NK-92 (cell line): ENCODE data around the gene KCNMA1.

Experiments used
- DNase-seq: peaks from one replicate; lab custom pipeline; 2025; ENCODE audit not compliant: unreplicated experiment; lab: John Stamatoyannopoulos, UW

KCNMA1 gene

DNA sequence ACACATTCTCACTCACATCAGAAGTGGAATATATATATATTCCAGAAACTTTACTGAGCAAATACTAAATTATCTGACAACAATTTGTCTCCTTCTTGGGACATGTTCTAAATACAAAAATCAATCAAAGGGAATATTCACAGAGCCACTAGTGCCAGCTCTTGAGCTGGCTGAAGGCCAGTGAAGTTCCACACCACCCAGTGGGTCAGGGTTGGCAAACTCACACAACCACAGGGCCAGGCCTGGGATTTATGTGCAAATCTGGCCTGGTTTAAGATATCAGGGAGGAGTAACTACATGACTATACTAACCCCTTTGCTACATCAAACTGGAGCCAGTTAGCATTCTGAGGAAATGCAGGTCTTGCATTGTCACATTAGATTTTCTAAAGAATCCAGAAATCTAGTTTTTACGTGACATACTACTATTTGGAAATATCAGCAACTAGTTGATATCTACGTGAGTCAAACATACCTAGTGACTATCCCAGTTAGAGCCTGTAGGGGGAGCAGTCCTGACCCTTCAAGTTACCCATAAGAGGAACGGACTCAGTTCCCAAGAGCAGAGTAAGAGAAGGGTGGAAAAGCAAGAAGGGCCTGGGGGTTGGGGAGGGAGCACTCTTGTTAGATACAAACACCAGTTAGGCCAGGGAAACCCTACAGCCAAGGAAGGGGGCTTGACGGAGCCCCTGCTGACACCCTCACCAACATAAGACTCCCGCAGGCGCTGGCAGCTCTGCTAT lies 600.4 kb downstream of the KCNMA1 start:
- no peak for DNase-seq

- no peak for DNase-seq
Measured at GRCh38 chr10:77036276-77036675, 601.3 kb downstream of the KCNMA1 start.

GRCh38 chr10:77034795-77035194 lies 602.8 kb downstream of the KCNMA1 start:
- no peak for DNase-seq

- DNase-seq, result no peak
Measured at GRCh38 chr10:77034240-77034639, 603.4 kb downstream of the KCNMA1 start.

DNA sequence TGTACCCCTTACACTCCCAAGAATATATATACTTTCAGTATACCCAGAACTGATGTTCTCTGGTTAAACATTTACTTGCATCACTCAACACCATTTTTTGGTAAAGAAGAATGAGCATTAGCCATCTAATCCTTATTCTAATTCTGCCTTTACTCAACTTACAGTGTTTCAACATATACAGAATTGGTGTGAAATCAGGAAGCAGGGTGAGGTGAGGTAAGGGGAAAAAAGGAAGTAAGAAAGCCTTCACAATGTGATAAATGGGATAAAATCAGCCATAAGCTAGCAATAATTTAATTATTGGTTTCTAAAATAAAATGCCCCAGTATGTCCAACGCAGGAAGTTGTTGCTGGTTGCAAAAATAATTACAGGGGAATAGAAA lies 605.4 kb downstream of the KCNMA1 start:
- no peak for DNase-seq

- no peak for DNase-seq
Measured at GRCh38 chr10:77031531-77032187, 605.9 kb downstream of the KCNMA1 start.

GRCh38 chr10:77030974-77031373 lies 606.6 kb downstream of the KCNMA1 start:
- no peak for DNase-seq

- no peak for DNase-seq
Measured at GRCh38 chr10:77029777-77030717, 607.6 kb downstream of the KCNMA1 start.

DNA sequence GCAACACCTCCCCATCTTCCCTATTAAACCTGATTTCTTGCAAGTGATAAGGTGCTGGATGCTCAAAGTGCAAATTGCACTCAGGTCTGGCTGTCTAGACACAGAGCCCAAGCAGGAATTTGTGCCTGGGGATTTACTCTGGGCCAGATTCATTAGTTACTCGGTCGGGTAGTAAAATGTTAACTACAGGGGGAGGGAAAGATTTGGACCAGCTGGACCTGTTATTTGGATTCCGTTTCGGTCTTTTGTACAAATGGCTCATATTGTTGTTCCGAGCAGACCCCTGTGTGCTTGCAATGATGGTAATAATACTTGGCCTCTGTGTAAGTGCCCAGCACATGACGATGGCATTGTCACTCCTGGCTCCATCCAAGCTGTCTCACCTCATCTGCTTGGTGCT lies 609.6 kb downstream of the KCNMA1 start:
- DNase-seq, result no peak

DNA sequence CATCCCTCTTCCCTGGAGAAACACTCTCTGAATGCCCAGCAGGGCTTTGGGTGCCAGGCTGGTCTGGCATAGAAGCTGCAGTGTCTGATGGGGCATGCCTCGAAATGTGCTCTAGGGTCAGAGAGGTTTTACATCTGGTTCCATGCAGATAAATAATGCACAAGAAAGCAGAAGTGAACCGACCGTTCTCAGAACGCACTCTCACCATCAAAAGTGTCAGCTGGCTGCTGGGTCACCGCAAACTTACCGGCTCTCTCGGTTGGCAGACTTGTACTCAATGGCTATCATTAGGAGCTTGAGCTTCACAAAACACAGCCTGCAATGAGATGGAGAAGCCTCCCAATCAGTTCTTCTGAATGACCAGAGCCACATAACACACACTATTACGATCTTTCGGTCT lies 610.0 kb downstream of the KCNMA1 start:
- DNase-seq, result no peak

- no peak for DNase-seq
Measured at GRCh38 chr10:77027141-77027540, 610.5 kb downstream of the KCNMA1 start.

GRCh38 chr10:77026148-77026547 lies 611.5 kb downstream of the KCNMA1 start:
- DNase-seq, result no peak

DNA sequence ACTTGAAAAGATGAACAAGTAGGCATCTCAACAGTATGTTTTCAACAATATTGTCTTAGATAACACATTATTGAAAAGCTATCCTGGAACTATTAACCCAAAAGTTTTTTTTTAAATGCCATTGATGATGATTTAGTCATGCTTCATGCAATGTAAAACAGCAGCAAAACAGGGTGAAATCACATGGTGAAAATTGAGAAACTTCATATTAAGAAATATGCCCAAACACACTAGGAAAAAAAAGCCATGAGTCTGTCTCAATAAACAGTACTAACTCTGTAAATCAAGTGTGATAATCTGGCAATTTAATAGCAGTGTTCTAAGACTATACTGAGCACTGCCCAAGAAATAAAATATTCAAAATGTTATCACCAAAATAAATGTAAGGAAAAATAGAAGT lies 613.1 kb downstream of the KCNMA1 start:
- no peak for DNase-seq

- DNase-seq, result no peak
Measured at GRCh38 chr10:77023396-77023795, 614.2 kb downstream of the KCNMA1 start.

GRCh38 chr10:77022671-77023070 lies 614.9 kb downstream of the KCNMA1 start:
- DNase-seq, result no peak

DNA sequence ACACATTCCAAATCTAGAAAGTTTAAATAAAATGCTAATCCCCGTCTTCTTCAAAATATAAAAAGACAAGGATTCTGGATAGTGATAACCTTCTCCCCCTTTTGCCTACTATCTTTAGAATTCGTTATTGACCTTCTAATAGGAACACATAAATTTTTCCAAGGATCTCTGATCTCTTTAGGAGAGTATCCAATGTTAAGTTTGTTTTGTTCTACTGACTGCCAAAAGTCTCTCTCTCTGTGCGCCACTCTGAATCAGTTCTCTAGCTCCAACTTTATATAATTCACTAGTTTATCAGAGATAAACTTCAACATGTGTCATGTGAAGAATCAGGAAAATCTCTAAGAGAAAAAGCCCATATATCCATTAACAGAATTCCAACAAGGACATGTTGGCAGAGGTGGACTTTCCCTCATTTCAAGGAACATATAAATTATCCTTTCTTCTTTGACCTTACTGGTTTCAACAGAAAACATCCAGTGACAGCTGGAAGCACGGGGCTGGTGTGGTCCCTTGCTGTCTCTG lies 615.6 kb downstream of the KCNMA1 start:
- no peak for DNase-seq

DNA sequence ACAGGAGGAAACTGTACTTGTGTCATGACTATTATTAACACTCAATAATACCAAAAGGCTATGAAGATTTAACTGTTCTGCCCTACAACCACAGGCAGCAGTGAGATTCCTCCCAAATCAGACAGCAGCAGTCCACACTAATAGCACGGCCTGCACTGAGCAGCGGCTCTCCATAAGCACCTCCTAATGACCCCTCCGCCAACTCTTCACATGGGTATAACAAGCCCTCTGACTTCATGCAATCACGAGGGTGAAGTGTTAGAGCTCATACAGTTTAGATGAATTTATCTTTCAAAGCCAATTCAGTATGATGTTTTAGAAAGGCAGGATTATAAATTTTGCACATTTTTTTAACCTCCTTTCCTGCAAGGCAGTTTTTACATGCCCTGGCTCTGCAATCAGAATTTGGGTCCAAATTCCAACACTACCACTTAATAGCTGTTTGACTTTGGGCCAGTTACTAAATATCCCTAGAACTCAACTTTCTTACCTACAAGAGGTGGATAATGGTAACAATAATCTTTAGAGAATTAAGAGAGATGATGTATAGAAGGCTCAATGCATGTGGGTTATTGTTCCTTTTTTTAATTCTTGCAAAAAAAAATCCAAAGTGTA lies 617.1 kb downstream of the KCNMA1 start:
- DNase-seq, result no peak

- no peak for DNase-seq
Measured at GRCh38 chr10:77016855-77017254, 620.8 kb downstream of the KCNMA1 start.

DNA sequence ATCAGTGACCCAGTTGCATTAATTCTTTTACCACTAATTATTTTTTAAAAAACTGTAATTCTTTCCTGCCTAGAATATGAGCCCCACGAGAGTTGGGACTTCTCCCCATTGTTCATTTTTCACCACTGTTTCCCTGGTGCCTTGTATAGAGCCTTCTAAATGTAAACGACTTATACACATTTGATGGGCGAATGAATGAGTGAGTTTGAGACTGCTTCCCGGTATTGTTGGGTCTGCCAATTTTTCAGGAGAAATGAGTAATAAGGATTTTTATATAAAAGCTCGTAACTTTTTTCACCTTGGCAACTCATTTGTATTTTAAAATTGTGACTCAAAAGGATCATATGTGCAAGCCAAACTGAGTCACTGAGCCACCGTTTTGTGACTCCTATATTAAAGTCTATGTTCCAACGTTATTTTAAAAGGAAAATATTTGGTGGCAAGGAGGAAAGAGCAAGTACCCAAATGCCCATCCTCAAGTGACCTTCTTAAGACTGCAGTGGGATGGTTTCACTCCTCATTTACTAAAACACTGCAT lies 621.3 kb downstream of the KCNMA1 start:
- DNase-seq, result no peak

- DNase-seq, result no peak
Measured at GRCh38 chr10:77015360-77015759, 622.2 kb downstream of the KCNMA1 start.
